Body of pancreas (tissue), 4 donors: ENCODE results near the gene NANOS3. TPM values are rescaled to one million over a fixed set of nuclear protein-coding genes. Genes with fewer than 3 reads are reported as not detected.

Source experiments
- ATAC-seq: fragments of 150-250 bp; one replicate; pipeline ENCODE4 v1.9.1; 2016
- DNase-seq, 4 donors: peaks; one replicate each; pipeline ENCODE4 v3.0.0-alpha.2; 2019
- H3K27ac ChIP-seq, 4 donors: fragments of 200-600 bp; sonication (generic); 1 replicate in 3 of 4; 2 replicates in 1 of 4; pipeline versions ENCODE4 v1.5.1 to v1.6.1; 2016 to 2019; ENCODE audit warnings: mild to moderate bottlenecking in 1 of 4, mixed read lengths in 1 of 4, moderate library complexity in 1 of 4
- H3K27me3 ChIP-seq, 2 donors: fragments of 200-600 bp; sonication (generic); one replicate each; pipeline ENCODE4 v1.6.0; 2016; ENCODE audit warnings: mild to moderate bottlenecking in 1 of 2
- H3K36me3 ChIP-seq, 2 donors: fragments of 200-600 bp; sonication (generic); replicated peaks in 1 of 2; 2 replicates each; pipeline ENCODE4 v1.5.1; 2016; ENCODE audit warnings: low read depth in 2 of 2; ENCODE audit not compliant: insufficient read depth in 1 of 2
- H3K4me1 ChIP-seq: fragments of 200-600 bp; sonication (generic); one replicate; pipeline ENCODE4 v1.6.0; 2016
- H3K4me3 ChIP-seq, 2 donors: fragments of 200-600 bp; sonication (generic); 1 replicate in 1 of 2; 2 replicates in 1 of 2; pipeline ENCODE4 v1.5.1; 2016 to 2019
- H3K9me3 ChIP-seq, 3 donors: fragments of 200-600 bp; sonication (generic); 1 replicate in 2 of 3; 2 replicates in 1 of 3; pipeline ENCODE4 v1.5.1; 2016
- POLR2A ChIP-seq, 3 donors: fragments of 450-650 bp; IDR thresholded peaks; one replicate each; pipeline ENCODE4 v1.6.1; 2016; ENCODE audit warnings: antibody characterized with exemption in 3 of 3, mild to moderate bottlenecking in 2 of 3
- WGBS, 2 donors: methylation state at CpG; one replicate each; pipeline ENCODE4 v1.1.5; 2017; 5-methylcytosine and 5-hydroxymethylcytosine counted together
- intact Hi-C: fragments of 100-400 bp; cut with DNase I; formaldehyde crosslinking; loops from one replicate; pipeline ENCODE4 v1.15.1; 2023
- total RNA-seq, 2 donors: library from RNA; depleted of rRNA; stranded (reverse); fragments of >200 nt; gene quantifications; one replicate each; pipeline ENCODE4 v1.1.0, GENCODE V29; 2016
- TF ChIP-seq, protein P1 (sequence below), 7 experiments: fragments of 450-650 bp in 4 of 7; fragments of 200-600 bp in 3 of 7; sonication (generic) in 3 of 7; IDR thresholded peaks; one replicate each; pipeline ENCODE4 v1.5.1; 2016 to 2019; ENCODE audit warnings: antibody characterized with exemption in 7 of 7

Gene NANOS3
- total RNA-seq, 2 donors from 2014 or later, result not detected

DNA sequence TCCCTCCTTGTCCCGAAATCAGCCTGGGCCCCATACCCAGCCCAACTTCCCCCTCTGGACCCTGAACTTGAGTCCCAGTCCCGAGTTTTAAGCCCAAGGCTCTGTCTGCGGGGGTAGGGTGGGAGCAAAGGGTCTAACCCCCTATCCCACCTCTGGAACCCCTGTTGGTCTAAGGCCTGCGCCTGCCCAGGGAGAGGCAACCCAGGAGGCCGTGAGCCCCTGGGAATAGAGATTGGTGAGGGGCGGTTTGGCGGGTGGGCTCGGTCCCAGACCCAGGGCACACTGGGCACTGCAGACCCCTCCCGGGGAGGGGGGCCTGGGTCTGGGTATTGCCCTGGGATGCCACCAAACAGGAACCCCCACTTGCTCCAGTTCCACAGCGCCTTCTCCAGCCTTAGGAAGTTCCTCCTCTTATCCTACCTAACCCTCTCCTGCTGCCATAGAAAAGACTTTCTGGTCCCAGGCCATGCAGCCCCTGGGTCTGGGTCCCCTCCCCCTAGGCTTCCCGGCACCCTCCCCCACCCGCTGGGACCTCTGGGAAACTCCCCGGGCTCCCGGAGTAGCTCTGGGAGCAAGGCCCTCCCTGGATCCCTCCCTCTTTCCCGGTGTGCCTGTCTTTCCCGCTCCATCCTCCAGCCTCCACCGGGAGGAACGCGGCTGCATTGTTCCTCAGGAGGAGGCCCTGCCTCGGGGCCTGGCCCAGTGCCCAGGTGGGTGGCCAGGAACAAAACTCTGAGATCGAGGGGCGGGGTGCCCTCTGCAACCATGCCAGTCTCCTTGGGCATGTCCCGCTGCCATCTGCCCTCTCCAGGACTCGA is 33.6 kb upstream of the NANOS3 start:
- TF ChIP-seq, protein P1, sequence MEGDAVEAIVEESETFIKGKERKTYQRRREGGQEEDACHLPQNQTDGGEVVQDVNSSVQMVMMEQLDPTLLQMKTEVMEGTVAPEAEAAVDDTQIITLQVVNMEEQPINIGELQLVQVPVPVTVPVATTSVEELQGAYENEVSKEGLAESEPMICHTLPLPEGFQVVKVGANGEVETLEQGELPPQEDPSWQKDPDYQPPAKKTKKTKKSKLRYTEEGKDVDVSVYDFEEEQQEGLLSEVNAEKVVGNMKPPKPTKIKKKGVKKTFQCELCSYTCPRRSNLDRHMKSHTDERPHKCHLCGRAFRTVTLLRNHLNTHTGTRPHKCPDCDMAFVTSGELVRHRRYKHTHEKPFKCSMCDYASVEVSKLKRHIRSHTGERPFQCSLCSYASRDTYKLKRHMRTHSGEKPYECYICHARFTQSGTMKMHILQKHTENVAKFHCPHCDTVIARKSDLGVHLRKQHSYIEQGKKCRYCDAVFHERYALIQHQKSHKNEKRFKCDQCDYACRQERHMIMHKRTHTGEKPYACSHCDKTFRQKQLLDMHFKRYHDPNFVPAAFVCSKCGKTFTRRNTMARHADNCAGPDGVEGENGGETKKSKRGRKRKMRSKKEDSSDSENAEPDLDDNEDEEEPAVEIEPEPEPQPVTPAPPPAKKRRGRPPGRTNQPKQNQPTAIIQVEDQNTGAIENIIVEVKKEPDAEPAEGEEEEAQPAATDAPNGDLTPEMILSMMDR (IDR thresholded peaks at IDR 0.05), result no peak
- TF ChIP-seq POLR2A (IDR thresholded peaks at IDR 0.05), result no peak
- ATAC-seq (no peak), DNase-seq (peak; percentile 45 to 72 (median 59))
- Histone ChIP-seq H3K9me3 (no peaks in the 10 kb centered on the region), H3K27me3 (no peaks in the 10 kb centered on the region), H3K36me3 (no peaks in the 10 kb centered on the region), H3K4me1 (peaks cover 71% of the 10 kb centered on the region), H3K4me3 (peak overlapping the region in 1 of 2 donors; percentile 8), H3K27ac (peak overlapping the region; percentile 90 to 96 (median 94))
- WGBS, 2 donors, result 15 to 23% methylated on average over 8 to 24 of the region's 24 CpGs
- intact Hi-C loops, result no loop called here

GRCh38 chr19:13844130-13844631 is 32.8 kb upstream of the NANOS3 start:
- H3K27me3 ChIP-seq, result no peaks in the 10 kb centered on the region
- DNase-seq (no peak), ATAC-seq (no peak)
- H3K4me3 ChIP-seq, result no peak overlapping the region
- TF ChIP-seq POLR2A (IDR thresholded peaks at IDR 0.05), result no peak
- TF ChIP-seq, protein P1 (IDR thresholded peaks at IDR 0.05), result no peak
- peak overlapping the region; percentile 90 to 96 (median 94) for H3K27ac ChIP-seq
- no peaks in the 10 kb centered on the region for H3K9me3 ChIP-seq
- 64 to 78% methylated on average over 3 to 7 of the region's 7 CpGs for WGBS, 2 donors
- H3K36me3 ChIP-seq, result no peaks in the 10 kb centered on the region
- intact Hi-C loops, result no loop called here
- peaks cover 71% of the 10 kb centered on the region for H3K4me1 ChIP-seq

GRCh38 chr19:13846557-13847406 is 30.2 kb upstream of the NANOS3 start:
- intact Hi-C loops, result no loop called here
- WGBS, 2 donors, result 0 to 19% methylated on average over 3 to 22 of the region's 23 CpGs

DNA sequence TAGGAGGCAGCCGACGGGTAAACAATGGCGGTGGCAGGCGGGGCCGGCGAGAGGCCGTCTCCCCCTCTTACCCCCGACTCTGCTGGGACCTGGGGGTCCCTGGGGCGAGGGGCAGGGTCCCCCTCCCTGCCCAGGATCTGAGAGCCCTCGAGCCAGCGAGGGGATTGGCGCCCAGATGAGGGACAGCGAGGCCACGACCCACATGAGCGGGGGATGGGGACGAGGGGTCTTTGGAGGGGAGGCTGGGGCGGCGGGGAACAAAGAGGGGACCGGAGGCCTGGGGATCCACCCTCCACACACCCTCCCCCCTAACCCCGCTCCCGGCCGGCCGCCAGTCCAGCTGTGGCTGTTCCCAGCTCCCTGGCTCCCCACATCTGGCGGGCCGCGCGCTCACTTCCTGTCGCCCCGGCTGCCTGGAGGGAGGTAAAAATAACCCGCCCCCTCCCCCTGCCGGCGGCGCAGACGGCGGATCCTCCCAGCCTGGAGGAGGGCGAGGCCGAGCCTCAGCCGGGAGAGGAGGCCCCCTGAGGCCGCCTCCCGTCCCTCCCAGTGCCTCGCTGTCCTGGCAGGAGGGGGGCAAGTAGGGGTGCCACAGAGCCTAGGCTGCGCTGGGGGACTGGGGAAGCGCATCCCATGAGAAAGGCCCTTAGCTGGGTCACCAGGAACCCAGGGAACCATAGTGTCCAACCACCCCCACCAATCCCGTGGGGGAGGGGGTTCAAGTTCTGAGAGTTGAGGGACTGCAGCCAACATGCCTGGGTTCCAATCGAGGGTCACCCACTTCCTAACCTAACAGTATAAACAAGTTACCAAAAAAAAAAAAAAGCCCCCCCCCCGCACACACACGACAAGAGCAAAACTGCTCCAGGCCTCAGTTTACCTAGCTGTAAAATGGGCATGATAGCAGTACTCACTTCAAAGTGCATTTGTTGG is 29.3 kb upstream of the NANOS3 start:
- DNase-seq (peak; percentile 92 to 95 (median 92)), ATAC-seq (peak; percentile 62)
- Histone ChIP-seq H3K36me3 (no peaks in the 10 kb centered on the region), H3K27me3 (no peaks in the 10 kb centered on the region), H3K4me1 (peaks cover 69% of the 10 kb centered on the region), H3K4me3 (no peak overlapping the region), H3K9me3 (no peaks in the 10 kb centered on the region), H3K27ac (peak overlapping the region; percentile 95 to 100 (median 99))
- intact Hi-C loops, result no loop called here
- TF ChIP-seq, protein P1 (IDR thresholded peaks at IDR 0.05), result peak in 5 of 7 experiments; percentile 21 to 56 (median 39)
- TF ChIP-seq POLR2A (IDR thresholded peaks at IDR 0.05), result peak; percentile 86 to 93 (median 92)
- 2 to 14% methylated on average over 8 to 44 of the region's 47 CpGs for WGBS, 2 donors

More at GRCh38 chr19:13846557-13847406, 30.2 kb upstream of the NANOS3 start:
- no peaks in the 10 kb centered on the region for H3K36me3 ChIP-seq
- H3K4me3 ChIP-seq, result no peak overlapping the region
- H3K27me3 ChIP-seq, result no peaks in the 10 kb centered on the region
- H3K27ac ChIP-seq, result peak overlapping the region; percentile 95 to 100 (median 99)
- DNase-seq (peak; percentile 92 to 97 (median 94)), ATAC-seq (peak; percentile 63)
- H3K9me3 ChIP-seq, result no peaks in the 10 kb centered on the region
- peaks cover 69% of the 10 kb centered on the region for H3K4me1 ChIP-seq
- peak in 1 of 3 donors; percentile 14 for TF ChIP-seq POLR2A (IDR thresholded peaks at IDR 0.05)
- TF ChIP-seq, protein P1 (IDR thresholded peaks at IDR 0.05), result no peak
